GM19455 (cell line): ENCODE data around the gene MRTFA.
"Not testable (repeated sequence)": the region's sequence is repeated elsewhere in the genome, so short reads cannot be mapped to it uniquely, and the experiment has no call there.

ENCODE experiments used
- ATAC-seq: cut with Tn5 transposase; IDR thresholded peaks from one replicate; pipeline ENCODE4 v1.9.1; 2021; ENCODE audit not compliant: unreplicated experiment

The MRTFA gene

GRCh38 chr22:40628354-40629042, 8.0 kb downstream of the MRTFA start:
- ATAC-seq = no peak

- no peak for ATAC-seq
Measured at GRCh38 chr22:40627612-40628011, 8.9 kb downstream of the MRTFA start.

GRCh38 chr22:40626851-40627250, 9.7 kb downstream of the MRTFA start:
- no peak for ATAC-seq

- ATAC-seq = not testable (repeated sequence)
Measured at GRCh38 chr22:40625794-40626193, 10.7 kb downstream of the MRTFA start.

GRCh38 chr22:40625281-40625680, 11.2 kb downstream of the MRTFA start:
- not testable (repeated sequence) for ATAC-seq

- no peak for ATAC-seq
Measured at GRCh38 chr22:40624770-40625169, 11.7 kb downstream of the MRTFA start.

GRCh38 chr22:40621309-40622151, 15.0 kb downstream of the MRTFA start:
- no peak for ATAC-seq

GRCh38 chr22:40620464-40621046, 16.0 kb downstream of the MRTFA start:
- no peak for ATAC-seq

GRCh38 chr22:40618400-40618799, 18.1 kb downstream of the MRTFA start:
- no peak for ATAC-seq

GRCh38 chr22:40616578-40616977, 19.9 kb downstream of the MRTFA start:
- no peak for ATAC-seq

- ATAC-seq = no peak
Measured at GRCh38 chr22:40613067-40613466, 23.5 kb downstream of the MRTFA start.

- no peak for ATAC-seq
Measured at GRCh38 chr22:40612291-40612751, 24.2 kb downstream of the MRTFA start.

GRCh38 chr22:40611606-40612005, 24.9 kb downstream of the MRTFA start:
- ATAC-seq = no peak

GRCh38 chr22:40610329-40610850, 26.1 kb downstream of the MRTFA start:
- no peak for ATAC-seq

- no peak for ATAC-seq
Measured at GRCh38 chr22:40609216-40609615, 27.3 kb downstream of the MRTFA start.

- ATAC-seq = no peak
Measured at GRCh38 chr22:40607506-40607905, 29.0 kb downstream of the MRTFA start.

GRCh38 chr22:40606306-40606705, 30.2 kb downstream of the MRTFA start:
- ATAC-seq = no peak

GRCh38 chr22:40605761-40606160, 30.8 kb downstream of the MRTFA start:
- no peak for ATAC-seq

GRCh38 chr22:40603088-40603605, 33.4 kb downstream of the MRTFA start:
- no peak for ATAC-seq

- ATAC-seq = no peak
Measured at GRCh38 chr22:40602231-40602630, 34.3 kb downstream of the MRTFA start.

- no peak for ATAC-seq
Measured at GRCh38 chr22:40599731-40600130, 36.8 kb downstream of the MRTFA start.
